SU-DHL-6 (cell line): ENCODE results near the gene NEFH.

Experiments used
- EZH2phosphoT487 ChIP-seq: fragments of 200-600 bp; sonication (generic), shearing (Covaris generic); conservative IDR thresholded peaks from 2 replicates; pipeline ENCODE4 v1.6.1; 2018; ENCODE audit warnings: mild to moderate bottlenecking, antibody characterized with exemption, low read length, moderate library complexity, mixed read lengths
- TF ChIP-seq, protein P1 (sequence below): fragments of 200-600 bp; sonication (generic); IDR thresholded peaks from one replicate; pipeline ENCODE4 v1.5.1; 2017; ENCODE audit warnings: antibody characterized with exemption, mild to moderate bottlenecking, low read length, moderate library complexity; ENCODE audit not compliant: insufficient read depth, poor library complexity, severe bottlenecking

GRCh38 chr22:29524442-29525191, 44.6 kb downstream of the NEFH start:
- TF ChIP-seq, protein P1, sequence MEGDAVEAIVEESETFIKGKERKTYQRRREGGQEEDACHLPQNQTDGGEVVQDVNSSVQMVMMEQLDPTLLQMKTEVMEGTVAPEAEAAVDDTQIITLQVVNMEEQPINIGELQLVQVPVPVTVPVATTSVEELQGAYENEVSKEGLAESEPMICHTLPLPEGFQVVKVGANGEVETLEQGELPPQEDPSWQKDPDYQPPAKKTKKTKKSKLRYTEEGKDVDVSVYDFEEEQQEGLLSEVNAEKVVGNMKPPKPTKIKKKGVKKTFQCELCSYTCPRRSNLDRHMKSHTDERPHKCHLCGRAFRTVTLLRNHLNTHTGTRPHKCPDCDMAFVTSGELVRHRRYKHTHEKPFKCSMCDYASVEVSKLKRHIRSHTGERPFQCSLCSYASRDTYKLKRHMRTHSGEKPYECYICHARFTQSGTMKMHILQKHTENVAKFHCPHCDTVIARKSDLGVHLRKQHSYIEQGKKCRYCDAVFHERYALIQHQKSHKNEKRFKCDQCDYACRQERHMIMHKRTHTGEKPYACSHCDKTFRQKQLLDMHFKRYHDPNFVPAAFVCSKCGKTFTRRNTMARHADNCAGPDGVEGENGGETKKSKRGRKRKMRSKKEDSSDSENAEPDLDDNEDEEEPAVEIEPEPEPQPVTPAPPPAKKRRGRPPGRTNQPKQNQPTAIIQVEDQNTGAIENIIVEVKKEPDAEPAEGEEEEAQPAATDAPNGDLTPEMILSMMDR, result peak; percentile 25
- no peak for TF ChIP-seq EZH2phosphoT487
